Measurements from ENCODE around the gene DHDDS. TPM values are rescaled to one million over a fixed set of nuclear protein-coding genes. Genes with fewer than 3 reads are reported as not detected.
A peak's percentile ranks its signal among the peaks of the same experiment; 100 is the strongest.
"Not testable (repeated sequence)": the region's sequence is repeated elsewhere in the genome, so short reads cannot be mapped to it uniquely, and the experiment has no call there.

Gene DHDDS, protein sequence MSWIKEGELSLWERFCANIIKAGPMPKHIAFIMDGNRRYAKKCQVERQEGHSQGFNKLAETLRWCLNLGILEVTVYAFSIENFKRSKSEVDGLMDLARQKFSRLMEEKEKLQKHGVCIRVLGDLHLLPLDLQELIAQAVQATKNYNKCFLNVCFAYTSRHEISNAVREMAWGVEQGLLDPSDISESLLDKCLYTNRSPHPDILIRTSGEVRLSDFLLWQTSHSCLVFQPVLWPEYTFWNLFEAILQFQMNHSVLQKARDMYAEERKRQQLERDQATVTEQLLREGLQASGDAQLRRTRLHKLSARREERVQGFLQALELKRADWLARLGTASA
- 25.7 TPM for total RNA-seq
- long read RNA-seq, partial matches to known transcripts = 3 of 15 reads
- long read RNA-seq, other reads (novel, unspliced or antisense) = 9 of 15 reads

DNA sequence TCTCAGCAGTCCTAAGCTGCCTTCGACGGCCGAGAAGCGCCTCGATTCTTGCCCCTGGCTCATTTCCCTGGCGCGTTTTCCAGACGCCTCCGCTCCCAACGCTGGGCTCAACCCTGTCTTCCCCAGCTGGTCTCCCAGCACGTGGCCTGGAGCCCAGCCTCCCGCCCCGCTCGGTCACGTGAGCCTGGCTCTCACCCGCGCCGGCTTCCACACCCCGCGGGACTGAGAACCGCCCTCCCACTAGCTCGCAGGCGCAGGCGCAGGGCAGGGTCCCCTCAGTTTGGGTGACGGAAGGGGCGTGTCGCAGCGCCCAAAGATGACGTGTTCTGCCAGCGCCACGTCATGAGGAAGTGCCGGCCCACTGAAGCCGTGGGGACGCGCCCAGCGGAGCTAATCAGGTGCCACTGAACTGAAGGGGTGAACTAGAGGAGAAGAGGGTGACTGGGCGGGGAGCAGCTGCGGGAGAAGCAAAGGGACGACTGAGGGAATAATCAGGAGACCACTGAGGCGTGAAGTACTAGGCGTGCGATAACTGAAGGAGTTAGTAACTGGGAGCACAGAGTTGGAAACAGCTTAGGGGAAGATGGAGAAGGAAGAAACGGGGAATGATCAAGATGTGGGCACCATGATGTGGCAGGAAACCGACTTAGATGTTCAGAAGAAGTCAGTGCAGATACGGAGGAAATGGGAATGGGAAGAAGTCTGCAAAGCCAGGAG, at the start of gene DHDDS:
Gene DHDDS (plus strand): TSS at position 343 of the 717 bp plus-strand sequence. CDS start 625 bp downstream, outside the sequence.
- ATAC-seq = peak; percentile 100
- peak; percentile 100 for DNase-seq (ENCODE audit: missing footprints)
- intact Hi-C loops (cut with DNase I) = no loop called here

DNA sequence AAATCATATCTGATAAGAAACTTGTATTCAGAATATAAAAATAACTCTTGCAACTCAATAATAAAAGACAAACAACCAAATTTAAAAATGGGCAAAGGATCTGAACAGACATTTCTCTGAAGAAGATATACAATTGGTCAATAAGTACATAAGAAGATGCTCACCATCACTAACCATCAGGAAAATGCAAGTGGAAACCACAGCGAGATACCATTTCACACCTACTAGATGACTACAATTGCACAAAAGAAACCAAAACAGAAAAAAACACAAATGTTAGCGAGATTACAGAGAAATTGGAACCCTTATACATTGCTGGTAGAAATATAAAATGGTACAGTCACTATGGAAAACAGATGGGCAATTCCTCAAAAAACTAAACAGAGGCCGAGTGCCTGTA, 48.0 kb upstream of the DHDDS start:
- intact Hi-C loops (cut with DNase I) = no loop called here
- no peak for DNase-seq (ENCODE audit: missing footprints)
- no peak for ATAC-seq

DNA sequence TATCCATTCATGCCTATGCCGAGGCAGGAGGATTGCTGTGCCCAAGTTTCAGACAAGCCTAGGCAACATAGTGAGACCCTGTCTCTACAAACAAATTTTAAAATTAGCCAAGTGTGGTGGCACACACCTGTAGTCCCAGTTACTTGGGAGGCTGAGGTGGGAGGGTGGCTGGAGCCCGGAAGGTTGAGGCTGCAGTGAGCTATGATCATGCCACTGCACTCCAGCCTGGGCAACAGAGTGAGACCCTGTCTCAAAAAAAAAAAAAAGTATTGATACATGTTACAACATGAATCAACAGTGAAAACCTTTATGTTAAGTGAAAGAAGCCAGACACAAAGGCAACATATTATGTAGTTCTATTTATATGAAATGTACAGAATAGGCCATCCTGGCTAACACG, 47.1 kb upstream of the DHDDS start:
- ATAC-seq; DNase-seq (ENCODE audit: missing footprints); intact Hi-C loops (cut with DNase I): not testable (repeated sequence)

DNA sequence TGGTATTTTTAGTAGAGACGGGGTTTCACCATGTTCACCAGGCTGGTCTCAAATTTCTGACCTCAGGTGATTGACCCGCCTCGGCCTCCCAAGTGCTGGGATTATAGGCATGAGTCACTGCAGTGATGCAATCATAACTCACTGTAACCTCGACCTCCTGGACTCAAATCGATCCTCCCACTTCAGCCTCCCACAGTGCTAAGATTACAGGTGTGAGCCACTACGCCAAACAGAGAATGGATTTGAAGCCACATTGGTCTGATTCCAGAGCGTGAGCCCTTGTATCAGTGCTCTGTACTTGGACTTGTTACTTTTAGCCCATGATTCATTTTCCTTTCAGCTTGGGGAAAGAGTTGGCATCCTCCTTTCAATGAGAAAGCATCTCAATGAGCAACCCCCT, 44.7 kb upstream of the DHDDS start:
- intact Hi-C loops (cut with DNase I) = no loop called here
- DNase-seq (ENCODE audit: missing footprints) (no peak), ATAC-seq (no peak)

DNA sequence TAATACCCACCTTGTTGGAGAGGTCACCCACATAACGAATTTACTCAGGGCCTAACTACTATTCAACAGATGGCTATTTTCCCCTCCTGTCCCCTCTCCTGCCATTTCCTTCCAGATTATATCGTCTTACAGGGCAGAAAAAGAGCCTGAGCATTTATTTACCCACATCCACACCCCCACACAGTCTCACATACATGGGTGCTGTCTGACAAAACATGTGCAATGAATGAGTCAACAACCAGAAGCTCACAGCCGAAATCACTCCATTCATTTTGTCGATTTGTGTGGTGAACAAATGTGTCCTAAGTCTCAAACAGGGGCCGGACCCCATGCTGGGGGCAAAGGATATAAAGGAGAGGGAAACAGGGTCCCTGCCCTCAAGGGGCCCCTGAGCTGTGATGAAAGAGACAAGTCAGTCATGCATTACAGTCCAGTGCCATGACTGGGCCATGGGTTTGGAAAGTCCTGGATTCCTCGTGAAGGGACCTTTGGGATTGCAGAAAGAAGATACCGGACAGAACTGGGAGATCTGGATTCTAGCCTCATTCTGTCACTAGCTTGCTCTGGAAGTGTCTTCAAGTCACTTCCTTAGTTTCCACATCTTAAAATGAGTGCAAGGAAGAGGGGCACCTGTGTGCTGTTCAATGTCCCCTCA, 43.2 kb upstream of the DHDDS start:
- intact Hi-C loops (cut with DNase I) = no loop called here
- DNase-seq (ENCODE audit: missing footprints) = no peak
- no peak for ATAC-seq

DNA sequence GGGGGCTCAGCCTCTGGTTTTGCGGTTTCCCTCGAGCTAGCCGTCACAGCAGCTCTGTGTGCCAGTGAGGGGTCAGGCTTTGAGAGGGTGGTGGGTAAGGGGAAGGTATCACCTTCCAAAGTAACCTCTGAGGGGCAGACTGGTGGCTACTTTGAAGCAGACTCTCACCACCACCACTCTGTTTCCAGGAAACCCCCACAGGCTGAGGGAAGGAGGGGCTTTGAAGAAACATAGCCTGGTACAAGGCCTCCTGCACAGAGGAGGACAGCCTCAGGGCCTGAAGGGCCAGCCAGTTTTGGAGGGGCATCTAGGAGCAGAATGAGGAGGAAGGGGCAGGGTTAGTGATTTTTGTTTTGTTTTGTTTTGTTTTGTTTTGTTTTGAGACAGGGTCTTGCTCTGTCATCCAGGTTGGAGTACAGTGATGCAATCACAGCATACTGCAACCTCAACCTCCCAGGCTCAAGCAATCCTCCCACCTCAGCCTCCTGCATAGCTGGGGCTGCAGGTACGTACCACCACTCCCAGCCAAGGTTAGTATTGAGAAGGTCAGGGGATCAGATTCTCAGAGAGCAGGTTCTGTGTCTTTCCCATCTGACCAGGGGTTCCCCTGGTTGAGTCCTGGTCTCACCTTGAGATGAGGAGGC, 42.4 kb upstream of the DHDDS start:
- DNase-seq (ENCODE audit: missing footprints) = no peak
- ATAC-seq = no peak
- intact Hi-C loops (cut with DNase I) = no loop called here

DNA sequence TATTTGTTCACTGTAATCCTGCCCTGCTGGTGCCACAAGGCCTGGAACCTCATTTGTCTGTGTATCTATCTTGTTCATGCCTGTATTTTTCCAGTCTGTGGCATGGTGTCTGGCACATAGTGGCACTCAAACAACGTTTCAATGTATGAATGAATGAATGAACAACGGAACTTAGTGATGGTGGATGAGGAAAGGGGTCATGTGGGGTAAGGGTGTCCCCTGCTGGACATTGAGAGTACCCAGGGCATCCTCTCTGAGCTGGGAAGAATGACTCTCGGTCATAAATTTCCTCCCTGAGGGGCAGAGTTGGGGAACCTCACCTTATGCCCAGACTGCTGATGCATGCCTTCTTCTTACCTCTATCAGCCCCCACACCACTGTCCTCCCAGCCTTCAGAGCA, 40.7 kb upstream of the DHDDS start:
- no peak for ATAC-seq
- intact Hi-C loops (cut with DNase I) = no loop called here

DNA sequence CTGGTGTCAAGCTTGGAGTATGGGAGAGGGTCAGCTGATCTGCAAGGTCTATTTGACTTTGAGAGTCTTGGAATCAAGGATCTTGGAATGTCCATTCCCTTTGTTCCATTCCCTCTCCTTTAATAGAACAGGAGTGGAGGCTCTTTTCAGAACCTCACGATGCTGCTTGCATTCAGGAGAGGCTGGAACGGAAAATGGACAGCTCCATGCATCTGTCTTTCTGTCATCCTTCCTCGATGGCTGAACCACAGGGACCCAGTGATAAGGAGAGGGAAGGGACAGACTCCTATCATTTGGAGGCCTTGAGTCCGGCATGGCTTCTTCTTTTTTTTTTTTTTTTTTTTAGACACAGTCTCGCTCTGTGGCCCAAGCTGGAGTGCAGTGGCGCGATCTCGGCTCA, 36.4 kb upstream of the DHDDS start:
- no peak for DNase-seq (ENCODE audit: missing footprints)
- no peak for ATAC-seq
- intact Hi-C loops (cut with DNase I) = no loop called here

More for the DNA sequence above, 40.7 kb upstream of the DHDDS start:
- DNase-seq (ENCODE audit: missing footprints) = no peak

DNA sequence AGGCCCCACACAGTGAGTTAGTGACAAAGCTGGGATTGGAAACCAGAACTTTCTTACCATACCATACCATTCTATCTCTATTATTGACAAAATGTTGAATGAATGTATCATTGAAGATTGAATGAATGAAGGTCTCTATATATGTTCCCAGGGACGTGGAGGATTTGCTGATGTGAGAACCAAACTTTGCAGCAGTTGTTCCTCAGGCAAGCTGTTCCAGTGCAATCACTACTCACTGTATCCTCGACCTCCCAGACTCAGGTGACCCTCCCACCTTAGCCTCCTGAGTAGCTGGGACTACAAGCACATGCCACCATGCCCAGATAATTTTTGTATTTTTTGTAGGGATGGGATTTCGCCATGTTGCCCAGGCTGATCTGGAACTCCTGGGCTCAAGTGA, 33.1 kb upstream of the DHDDS start:
- intact Hi-C loops (cut with DNase I) = no loop called here
- no peak for DNase-seq (ENCODE audit: missing footprints)
- no peak for ATAC-seq

DNA sequence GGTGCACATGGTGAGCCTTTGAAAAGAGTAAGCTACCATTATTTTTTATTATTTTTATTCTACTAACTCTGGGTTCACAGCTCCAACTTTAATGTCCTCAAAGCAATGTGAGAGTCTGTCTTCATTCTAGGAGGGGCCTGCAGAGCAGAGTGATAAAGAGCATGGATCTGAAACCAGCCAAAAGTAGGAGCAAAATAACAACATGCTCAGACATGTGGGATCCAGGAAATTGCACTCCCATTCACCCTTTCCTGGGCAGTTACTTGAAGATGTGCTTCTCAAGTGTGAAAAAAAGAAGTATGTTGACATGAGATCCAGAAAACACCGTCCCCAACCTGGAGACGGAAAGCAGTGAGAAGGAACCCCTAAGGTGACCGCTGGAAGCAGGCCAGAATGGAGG, 30.2 kb upstream of the DHDDS start:
- no peak for ATAC-seq
- no peak for DNase-seq (ENCODE audit: missing footprints)
- intact Hi-C loops (cut with DNase I) = no loop called here

DNA sequence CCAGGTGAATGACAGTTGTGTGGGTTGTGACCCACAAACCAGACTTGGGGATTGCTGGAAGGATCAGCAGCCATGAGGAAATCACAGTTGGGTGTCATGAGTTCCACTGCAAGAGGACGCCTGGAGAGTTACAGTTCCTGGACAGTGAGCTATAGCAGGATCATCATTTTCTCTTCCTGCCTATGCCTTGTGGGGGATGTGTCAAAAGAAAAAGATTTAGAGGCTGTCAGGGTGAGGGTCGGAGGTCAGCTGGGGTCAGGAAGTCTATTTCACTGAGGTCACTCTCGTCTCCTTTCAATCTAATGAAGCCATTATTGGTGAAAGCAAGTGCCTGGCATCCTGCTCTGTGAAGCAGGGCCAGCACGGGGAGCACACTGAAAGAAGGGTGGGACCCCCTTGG, 28.5 kb upstream of the DHDDS start:
- ATAC-seq (no peak), DNase-seq (ENCODE audit: missing footprints) (no peak)
- intact Hi-C loops (cut with DNase I) = no loop called here

DNA sequence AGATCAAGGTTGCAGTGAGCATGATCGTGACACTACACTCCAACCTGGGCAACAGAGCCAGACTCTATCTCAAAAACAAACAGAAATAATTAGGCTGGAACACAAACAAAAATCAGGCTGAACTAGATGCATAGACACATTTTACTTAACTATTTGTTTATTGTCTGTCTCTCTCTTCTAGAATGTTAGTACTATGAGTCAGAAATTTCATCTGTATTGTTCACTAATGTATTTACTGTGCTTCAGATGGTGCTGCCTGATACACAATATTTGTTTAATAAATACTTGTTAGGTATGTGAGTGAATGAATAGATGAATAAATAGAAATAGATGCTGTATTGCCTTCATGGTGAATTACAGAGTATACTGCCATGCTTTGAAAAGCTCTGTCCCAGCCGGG, 27.5 kb upstream of the DHDDS start:
- intact Hi-C loops (cut with DNase I) = no loop called here
- no peak for ATAC-seq

DNA sequence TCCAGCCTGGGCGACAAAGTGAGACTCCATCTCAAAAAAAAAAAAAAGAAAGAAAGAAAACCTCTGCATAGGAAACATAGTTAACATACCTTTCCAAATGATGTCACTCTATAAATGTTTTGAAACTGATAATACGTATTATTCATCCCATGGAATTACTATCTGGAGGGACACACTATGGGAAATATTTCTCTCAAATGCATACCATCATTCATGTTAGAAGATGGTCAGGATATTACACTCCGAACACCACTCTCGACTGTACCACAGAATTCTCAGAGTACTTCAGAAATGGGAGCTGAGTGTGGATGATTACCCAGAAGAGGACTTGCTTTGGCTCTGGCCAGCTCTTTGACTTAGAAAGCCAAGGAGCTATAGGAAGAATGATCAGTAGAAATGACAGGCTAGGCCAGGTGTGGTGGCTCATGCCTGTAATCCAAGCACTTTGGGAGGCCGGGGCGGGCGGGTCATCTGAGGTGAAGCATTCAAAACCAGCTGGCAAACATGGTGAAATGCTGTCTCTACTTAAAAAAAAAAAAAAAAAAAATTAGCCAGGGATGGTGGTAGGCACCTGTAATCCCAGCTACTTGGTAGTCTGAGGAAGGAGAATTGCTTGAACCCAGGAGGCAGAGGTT, 26.7 kb upstream of the DHDDS start:
- ATAC-seq (no peak), DNase-seq (ENCODE audit: missing footprints) (no peak)
- intact Hi-C loops (cut with DNase I) = no loop called here

More for the DNA sequence above, 27.5 kb upstream of the DHDDS start:
- no peak for DNase-seq (ENCODE audit: missing footprints)

DNA sequence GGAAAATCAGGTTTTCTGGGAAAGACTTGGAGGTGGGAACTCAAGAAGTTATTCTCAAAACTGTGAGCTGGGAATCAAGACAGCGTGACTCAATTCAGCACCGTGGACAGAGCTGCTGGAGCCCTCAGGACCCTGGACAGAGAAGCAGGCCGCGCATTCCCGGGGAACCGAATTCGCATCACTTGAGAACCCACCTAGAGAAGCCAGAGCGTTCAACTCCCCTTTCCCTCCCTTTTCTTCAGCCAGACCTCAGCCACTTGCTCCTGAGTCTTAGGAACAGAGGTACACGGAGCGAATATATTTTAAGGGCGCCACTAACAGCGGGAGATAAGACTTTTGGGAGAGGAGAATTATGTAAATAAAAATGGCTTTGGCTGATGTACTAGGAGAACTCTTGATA, 23.5 kb upstream of the DHDDS start:
- DNase-seq (ENCODE audit: missing footprints) (peak; percentile 79), ATAC-seq (peak; percentile 85)
- intact Hi-C loops (cut with DNase I) = no loop called here

DNA sequence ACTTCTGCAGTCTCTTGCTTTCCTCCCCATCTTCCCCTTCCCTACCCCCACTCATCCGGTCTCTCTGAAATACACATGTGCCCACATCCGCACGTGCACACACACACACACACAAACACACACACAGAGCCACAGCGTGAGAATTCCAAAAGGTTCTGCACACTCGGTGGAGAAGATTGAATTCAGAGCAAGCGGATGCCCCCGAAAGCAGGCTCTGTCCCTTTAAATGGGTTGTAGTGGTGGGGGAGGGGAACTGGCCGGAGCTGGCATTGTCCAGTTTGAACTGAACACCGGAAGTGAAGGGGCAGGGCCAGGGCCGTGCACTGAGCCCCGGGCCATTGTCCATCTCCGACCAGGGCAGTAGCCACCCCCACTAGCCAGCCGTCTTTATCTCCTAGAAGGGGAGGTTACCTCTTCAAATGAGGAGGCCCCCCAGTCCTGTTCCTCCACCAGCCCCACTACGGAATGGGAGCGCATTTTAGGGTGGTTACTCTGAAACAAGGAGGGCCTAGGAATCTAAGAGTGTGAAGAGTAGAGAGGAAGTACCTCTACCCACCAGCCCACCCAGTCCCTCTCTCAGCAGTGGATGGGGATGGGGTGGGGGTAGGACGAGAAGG, 22.8 kb upstream of the DHDDS start:
- intact Hi-C loops (cut with DNase I) = no loop called here
- ATAC-seq (no peak), DNase-seq (ENCODE audit: missing footprints) (no peak)

DNA sequence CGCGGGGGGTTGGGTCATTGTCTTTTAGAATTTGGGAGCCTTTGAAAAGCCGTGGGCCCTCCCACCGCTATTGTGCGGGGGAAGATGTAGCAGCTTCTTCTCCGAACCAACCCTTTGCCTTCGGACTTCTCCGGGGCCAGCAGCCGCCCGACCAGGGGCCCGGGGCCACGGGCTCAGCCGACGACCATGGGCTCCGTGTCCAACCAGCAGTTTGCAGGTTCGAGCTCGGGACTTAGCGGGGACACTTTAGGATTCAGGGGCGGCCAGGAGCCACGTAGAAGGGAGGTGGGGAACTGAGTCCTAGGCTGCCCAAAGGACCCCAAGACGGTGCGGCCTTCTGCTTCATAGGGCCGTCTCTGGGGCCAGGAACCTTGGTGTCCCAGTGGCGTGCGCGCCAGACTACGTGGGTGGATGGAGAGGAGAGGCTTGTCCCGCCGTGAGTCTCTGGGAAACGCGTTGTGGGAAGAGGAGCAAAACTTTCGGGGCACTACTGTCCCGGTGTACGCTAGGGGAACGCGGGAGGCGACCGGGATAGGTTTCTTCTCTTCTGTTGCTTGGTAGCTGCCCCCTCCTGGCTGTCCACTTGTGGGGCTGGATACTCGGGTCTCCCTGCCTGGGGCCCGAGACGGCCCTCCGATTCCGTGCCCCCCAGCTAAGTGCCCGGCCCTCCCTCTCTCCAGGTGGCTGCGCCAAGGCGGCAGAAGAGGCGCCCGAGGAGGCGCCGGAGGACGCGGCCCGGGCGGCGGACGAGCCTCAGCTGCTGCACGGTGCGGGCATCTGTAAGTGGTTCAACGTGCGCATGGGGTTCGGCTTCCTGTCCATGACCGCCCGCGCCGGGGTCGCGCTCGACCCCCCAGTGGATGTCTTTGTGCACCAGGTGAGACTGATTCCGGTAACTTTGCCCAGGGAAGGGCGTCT, 21.2 kb upstream of the DHDDS start, which contains the start of gene LIN28A:
Gene LIN28A (plus strand): TSS at position 112 of the 918 bp plus-strand sequence. CDS start 75 bp downstream, at position 187.
- no peak for DNase-seq (ENCODE audit: missing footprints)
- no peak for ATAC-seq
- intact Hi-C loops (cut with DNase I) = no loop called here

DNA sequence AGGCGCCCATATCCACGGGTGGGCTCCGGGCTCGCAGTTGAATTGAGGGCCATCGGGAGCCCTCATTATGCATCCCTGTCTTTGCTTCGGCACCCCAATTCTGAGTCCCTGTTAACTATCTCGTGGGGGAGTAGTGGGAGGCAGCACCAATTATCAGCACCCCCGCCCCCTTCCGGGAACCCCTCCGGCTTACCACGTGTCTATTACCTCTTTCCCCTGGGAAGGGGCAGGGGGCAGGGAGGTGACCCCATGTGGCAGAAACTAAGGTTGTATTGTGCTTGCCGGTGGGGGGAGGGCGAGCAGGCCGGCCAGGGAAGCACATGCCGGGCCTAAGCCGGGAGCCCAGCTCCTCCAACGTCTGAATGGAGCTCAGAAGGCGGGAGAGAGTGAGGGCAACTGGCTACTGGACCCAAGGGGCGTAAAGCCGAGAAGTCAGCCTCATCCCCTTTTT, 20.5 kb upstream of the DHDDS start:
- intact Hi-C loops (cut with DNase I) = no loop called here
- DNase-seq (ENCODE audit: missing footprints) = no peak
- ATAC-seq = no peak
